IPS-NIHi7 (cell line): Measurements from ENCODE around the gene THUMPD3.

Experiments used
- DNase-seq: peaks from one replicate; pipeline ENCODE4 v3.0.0; 2012; ENCODE audit warnings: mixed read lengths; ENCODE audit errors: extremely low spot score

The THUMPD3 gene

DNA sequence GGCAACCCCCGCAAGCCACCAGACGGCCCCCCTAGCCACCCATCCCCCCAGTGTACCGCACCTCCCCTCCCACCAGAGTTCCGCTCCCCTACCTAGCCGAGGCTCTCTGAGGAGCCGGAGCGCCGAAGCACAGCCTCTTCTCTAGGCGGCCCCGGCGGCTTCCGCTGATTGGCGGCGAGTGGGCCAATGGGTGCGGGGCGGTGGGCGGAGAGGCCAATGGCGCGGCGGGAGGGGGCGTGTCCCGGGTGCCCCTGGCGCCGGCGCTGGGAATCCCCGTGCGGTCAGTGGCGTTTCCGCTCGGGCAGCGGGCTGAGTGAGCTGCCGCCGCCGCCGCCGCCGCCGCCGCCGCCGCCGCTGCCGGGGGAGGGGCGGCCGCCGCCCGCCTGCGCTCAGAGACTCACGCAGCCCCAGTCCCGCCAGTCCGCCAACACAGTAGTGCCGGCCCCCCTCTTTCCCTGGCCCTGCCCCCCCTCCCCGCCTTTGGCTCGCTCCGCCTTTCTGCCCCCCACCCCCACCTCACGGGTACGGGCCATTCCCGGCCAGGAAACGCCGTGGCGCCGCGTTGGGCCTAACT, 34.6 kb downstream of the THUMPD3 start, which contains the start of gene SETD5:
TSS of gene SETD5 (plus strand) at position 284 of the 574 bp plus-strand sequence. CDS start 31,324 bp downstream, outside the sequence.
- DNase-seq, result peak; percentile 91

- DNase-seq, result no peak
Measured at GRCh38 chr3:9397906-9398699, 35.2 kb downstream of the THUMPD3 start.

DNA sequence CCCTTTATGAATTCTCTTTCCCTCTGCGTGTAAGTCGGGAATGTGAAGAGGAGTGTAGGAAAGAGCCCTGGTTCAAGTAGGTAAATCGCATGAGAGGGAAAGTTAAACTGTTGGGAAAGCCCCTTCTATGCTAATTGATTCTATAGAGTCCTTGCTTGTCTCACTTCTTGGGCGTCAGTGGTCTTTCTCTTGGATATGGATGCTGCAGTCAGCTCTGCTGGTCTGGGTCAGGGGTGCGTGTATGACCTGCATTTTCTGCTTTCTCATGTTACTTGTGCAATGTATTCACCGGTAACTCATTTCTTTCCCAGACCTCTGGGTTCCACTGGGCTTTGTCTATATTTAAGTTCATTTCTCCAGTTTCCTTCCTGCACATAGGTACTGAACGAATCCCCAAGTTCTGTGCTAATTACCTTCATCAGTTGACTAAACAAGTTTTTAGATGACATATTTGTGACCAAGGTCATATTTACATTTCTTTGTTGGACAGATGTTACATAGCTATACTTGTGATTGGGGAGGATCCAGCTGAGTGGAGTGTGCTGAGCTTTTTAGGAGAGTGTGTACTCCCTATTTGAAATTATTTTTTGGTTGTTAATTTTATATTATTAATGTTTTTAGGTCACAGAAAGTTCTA, 36.0 kb downstream of the THUMPD3 start:
- DNase-seq, result no peak

- DNase-seq, result no peak
Measured at GRCh38 chr3:9399337-9399703, 36.5 kb downstream of the THUMPD3 start.

DNA sequence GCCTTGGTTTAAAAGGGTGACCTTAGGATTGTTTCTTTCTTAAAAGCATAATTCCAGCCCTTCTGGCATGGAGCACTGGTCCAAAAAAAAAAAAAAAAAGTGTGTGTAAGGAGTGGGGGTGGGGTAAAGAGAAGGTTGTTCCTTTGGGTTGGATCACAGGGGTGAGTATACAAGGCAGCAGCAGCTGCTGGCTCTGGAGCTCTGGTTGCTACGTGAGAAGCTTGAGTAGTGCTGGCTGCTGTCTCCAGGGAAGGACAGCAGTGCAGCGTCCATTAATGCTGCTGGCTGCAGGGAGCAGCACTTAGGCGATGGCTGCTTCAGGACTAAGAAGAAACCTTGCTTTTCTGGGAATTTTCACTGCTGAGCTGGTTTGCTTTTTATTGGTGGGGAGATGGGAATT, 36.9 kb downstream of the THUMPD3 start:
- peak; percentile 68 for DNase-seq

DNA sequence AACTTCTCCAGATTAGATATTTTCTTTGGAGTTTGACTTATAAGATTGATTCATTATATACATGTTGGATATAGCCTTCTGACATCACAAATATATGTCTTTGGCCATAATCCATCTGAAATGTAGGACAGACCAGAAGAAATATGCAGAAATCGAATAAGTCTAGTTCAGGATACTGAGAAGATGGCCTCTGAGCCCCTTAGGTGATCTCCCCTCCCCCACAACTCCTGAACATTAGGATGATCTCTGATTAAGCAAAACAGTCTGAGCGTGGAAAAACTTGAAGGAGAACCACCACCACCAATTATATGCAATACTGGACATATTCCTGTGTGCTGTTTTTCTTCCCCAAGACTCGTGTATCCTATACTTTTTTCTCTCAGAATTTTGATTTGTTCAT, 37.8 kb downstream of the THUMPD3 start:
- no peak for DNase-seq

GRCh38 chr3:9401986-9402385, 39.1 kb downstream of the THUMPD3 start:
- no peak for DNase-seq

GRCh38 chr3:9402410-9403228, 39.8 kb downstream of the THUMPD3 start:
- peak; percentile 63 for DNase-seq

GRCh38 chr3:9403463-9403862, 40.6 kb downstream of the THUMPD3 start:
- DNase-seq, result no peak

GRCh38 chr3:9404680-9405079, 41.8 kb downstream of the THUMPD3 start:
- DNase-seq, result no peak

GRCh38 chr3:9405756-9406155, 42.9 kb downstream of the THUMPD3 start:
- DNase-seq, result no peak

- DNase-seq, result no peak
Measured at GRCh38 chr3:9406856-9407626, 44.2 kb downstream of the THUMPD3 start.

- DNase-seq, result no peak
Measured at GRCh38 chr3:9408061-9408460, 45.2 kb downstream of the THUMPD3 start.

GRCh38 chr3:9408546-9408945, 45.7 kb downstream of the THUMPD3 start:
- no peak for DNase-seq

GRCh38 chr3:9409981-9410854, 47.4 kb downstream of the THUMPD3 start:
- DNase-seq, result no peak

DNA sequence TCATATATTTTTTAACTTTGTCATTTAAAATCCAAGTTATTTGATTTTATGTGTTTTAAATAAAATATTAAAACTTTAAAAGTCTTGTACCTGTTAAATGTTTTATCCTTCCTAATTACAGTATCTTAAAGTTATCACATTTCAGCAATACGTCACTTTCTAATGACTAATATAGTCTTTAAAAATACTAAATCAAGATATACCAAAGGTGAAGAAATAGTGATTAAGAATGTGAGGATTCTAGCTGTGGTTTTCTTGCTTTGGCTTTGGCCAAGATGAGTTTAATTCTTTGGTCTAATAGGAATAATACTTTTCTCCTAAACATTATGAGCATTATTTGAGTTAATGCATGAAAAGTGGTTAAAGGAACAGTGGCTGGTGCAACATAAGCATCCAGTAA, 48.4 kb downstream of the THUMPD3 start:
- no peak for DNase-seq

DNA sequence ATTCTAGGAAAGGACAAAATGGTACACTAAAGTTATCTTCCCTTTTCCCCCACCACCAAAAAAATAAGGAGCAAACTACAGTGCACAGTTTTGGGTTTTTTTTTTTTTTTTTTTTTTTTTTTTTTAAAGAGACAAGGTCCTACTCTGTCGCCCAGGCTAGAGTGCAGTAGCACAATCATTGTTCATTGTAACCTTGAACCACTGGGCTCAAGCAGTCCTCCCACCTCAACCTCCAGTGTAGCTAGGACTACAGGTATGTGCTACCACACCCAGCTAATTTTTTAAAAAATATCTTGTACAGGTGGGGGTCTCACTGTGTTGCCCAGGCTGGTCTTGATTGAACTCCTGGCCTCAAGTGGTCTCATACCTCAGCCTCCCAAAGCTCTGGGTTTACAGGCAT, 49.4 kb downstream of the THUMPD3 start:
- no peak for DNase-seq

GRCh38 chr3:9414826-9415225, 52.0 kb downstream of the THUMPD3 start:
- no peak for DNase-seq

GRCh38 chr3:9415485-9416138, 52.8 kb downstream of the THUMPD3 start:
- DNase-seq, result no peak
